SK-N-SH (cell line): ENCODE measurements around the gene BAHCC1. TPM values are rescaled to one million over a fixed set of nuclear protein-coding genes. Genes with fewer than 3 reads are reported as not detected.

ENCODE experiments used
- CTCF ChIA-PET: fragments of 300-600, 350-600 bp; formaldehyde crosslinking; extraction: SDS; loops from one replicate; lab custom pipeline; 2021; lab: Yijun Ruan, JAX
- POLR2A ChIA-PET: fragments of 350-600 bp; sonication (Branson Sonifier 250); formaldehyde crosslinking; extraction: SDS; loops from one replicate; lab custom pipeline; 2020; ENCODE audit warnings: antibody characterized with exemption, inconsistent platforms; lab: Yijun Ruan, JAX
- DNase-seq: peaks from one replicate; pipeline ENCODE4 v3.0.0; 2012
- H2AFZ ChIP-seq: fragments of 200-600 bp; sonication (generic); 2 replicates; pipeline ENCODE4 v1.8.1; 2016; ENCODE audit warnings: antibody characterized with exemption, mild to moderate bottlenecking, low read depth
- H3F3A ChIP-seq: fragments of 200-600 bp; sonication (generic); replicated peaks from 2 replicates; pipeline ENCODE3; 2016; ENCODE audit warnings: antibody characterized with exemption, mild to moderate bottlenecking; ENCODE audit not compliant: insufficient read depth
- H3K27ac ChIP-seq, 2 experiments: fragments of 200-500 bp in 1 of 2; fragments of 200-600 bp in 1 of 2; sonication (Bioruptor generic) in 1 of 2; sonication (generic), shearing (Covaris generic) in 1 of 2; 2 replicates each; pipeline versions ENCODE4 v1.5.1 to v1.6.1; 2014 to 2016; ENCODE audit warnings: low read depth in 2 of 2, inconsistent platforms in 1 of 2, low read length in 1 of 2, mild to moderate bottlenecking in 1 of 2, mixed read lengths in 1 of 2
- H3K27me3 ChIP-seq: fragments of 200-600 bp; sonication (generic), shearing (Covaris generic); 2 replicates; pipeline ENCODE4 v1.6.1; 2016; ENCODE audit warnings: mixed run types; ENCODE audit not compliant: insufficient read depth
- H3K36me3 ChIP-seq, 2 experiments: fragments of 200-500 bp in 1 of 2; fragments of 200-600 bp in 1 of 2; sonication (Bioruptor generic) in 1 of 2; sonication (generic) in 1 of 2; replicated peaks in 1 of 2; 2 replicates each; pipeline versions ENCODE3 to v1.5.1; 2014 to 2016; ENCODE audit warnings: low read length in 1 of 2, mild to moderate bottlenecking in 1 of 2; ENCODE audit not compliant: insufficient read depth in 2 of 2, control insufficient read depth in 1 of 2
- H3K4me1 ChIP-seq, 2 experiments: fragments of 200-500 bp in 1 of 2; fragments of 200-600 bp in 1 of 2; sonication (Bioruptor generic) in 1 of 2; sonication (generic), shearing (Covaris generic) in 1 of 2; 2 replicates each; pipeline versions ENCODE4 v1.5.1 to v1.6.1; 2014 to 2016; ENCODE audit warnings: low read depth in 1 of 2, low read length in 1 of 2, mixed run types in 1 of 2; ENCODE audit not compliant: insufficient read depth in 2 of 2, control insufficient read depth in 1 of 2
- H3K4me2 ChIP-seq: fragments of 200-600 bp; sonication (generic), shearing (Covaris generic); 2 replicates; pipeline ENCODE4 v1.6.1; 2017; ENCODE audit warnings: mixed run types
- H3K4me3 ChIP-seq, 2 experiments: fragments of 200-500 bp in 1 of 2; fragments of 200-600 bp in 1 of 2; sonication (Bioruptor generic) in 1 of 2; sonication (generic), shearing (Covaris generic) in 1 of 2; 2 replicates each; pipeline versions ENCODE4 v1.5.1 to v1.8.1; 2014 to 2016; ENCODE audit warnings: low read depth in 2 of 2, inconsistent platforms in 1 of 2, low read length in 1 of 2, mild to moderate bottlenecking in 1 of 2, mixed read lengths in 1 of 2, moderate library complexity in 1 of 2
- H3K79me2 ChIP-seq: fragments of 200-600 bp; sonication (generic); 2 replicates; pipeline ENCODE4 v1.8.1; 2017; ENCODE audit warnings: mild to moderate bottlenecking; ENCODE audit not compliant: insufficient read depth
- H3K9ac ChIP-seq: fragments of 200-600 bp; sonication (generic); 2 replicates; pipeline ENCODE4 v1.6.1; 2017; ENCODE audit warnings: mixed run types
- H3K9me2 ChIP-seq: fragments of 200-600 bp; sonication (generic); 2 replicates; pipeline ENCODE4 v1.6.1; 2017; ENCODE audit warnings: mixed run types
- H3K9me3 ChIP-seq: fragments of 200-600 bp; sonication (generic); 2 replicates; pipeline ENCODE4 v1.6.1; 2017; ENCODE audit warnings: mixed run types, mild to moderate bottlenecking, moderate library complexity
- H4K20me1 ChIP-seq: fragments of 200-600 bp; sonication (generic); 2 replicates; pipeline ENCODE4 v1.6.1; 2017; ENCODE audit warnings: mild to moderate bottlenecking, mixed run types; ENCODE audit not compliant: insufficient read depth
- CHD2 ChIP-seq: fragments of 150-350 bp; IDR thresholded peaks from 2 replicates; pipeline ENCODE4 v1.6.1; 2018; ENCODE audit warnings: low read length; ENCODE audit not compliant: partially characterized antibody
- FOXM1 ChIP-seq: IDR thresholded peaks from 2 replicates; pipeline ENCODE4 v1.4.0; 2012; ENCODE audit warnings: low read depth, mild to moderate bottlenecking
- GABPA ChIP-seq: IDR thresholded peaks from 2 replicates; pipeline ENCODE4 v1.4.0; 2012; ENCODE audit warnings: low read depth, mild to moderate bottlenecking
- JUND ChIP-seq: IDR thresholded peaks from 2 replicates; pipeline ENCODE4 v1.4.0; 2012
- NFIC ChIP-seq: IDR thresholded peaks from 2 replicates; pipeline ENCODE4 v1.4.0; 2012; ENCODE audit warnings: borderline replicate concordance
- PBX3 ChIP-seq: IDR thresholded peaks from 2 replicates; pipeline ENCODE4; 2012
- REST ChIP-seq: IDR thresholded peaks from 2 replicates; pipeline ENCODE4 v1.6.1; 2012; ENCODE audit warnings: mild to moderate bottlenecking, low read depth, low read length, moderate library complexity
- SIN3A ChIP-seq: IDR thresholded peaks from 2 replicates; pipeline ENCODE4 v1.6.1; 2012; ENCODE audit warnings: low read depth, mild to moderate bottlenecking, low read length, moderate library complexity, borderline replicate concordance
- USF1 ChIP-seq: IDR thresholded peaks from 2 replicates; pipeline ENCODE4 v1.4.0; 2012; ENCODE audit warnings: low read depth, borderline replicate concordance
- USF2 ChIP-seq: fragments of 150-350 bp; IDR thresholded peaks from 2 replicates; pipeline ENCODE4 v1.6.1; 2017; ENCODE audit warnings: antibody characterized with exemption, low read length, low read depth, borderline replicate concordance
- polyA plus RNA-seq, 3 experiments: library from polyadenylated mRNA; depleted of rRNA; stranded (reverse); fragments of >200 nt; gene quantifications; 2 replicates each; pipeline ENCODE4 v1.2.3, GENCODE V29; 2012

The BAHCC1 gene
- polyA plus RNA-seq, 1 of the 3 experiments (the other 2 are of a cell fraction): 6.4 TPM

- TF ChIP-seq REST (no peak), JUND (no peak), GABPA (no peak), CHD2 (no peak)
- TF ChIP-seq, all 33 proteins: peak for 0
Observed at GRCh38 chr17:81502471-81503017, 107.3 kb downstream of the BAHCC1 start (continued).

- ChIA-PET POLR2A (no interaction called here), CTCF (interaction anchor here (1.5 to 1.6 kb wide), 2 partner anchors 11 to 98 kb away, joined by 4 to 5 read pairs; no protein-coding TSS in a partner anchor)
- Histone ChIP-seq H4K20me1 (peaks cover 25% of the 10 kb centered on the region), H3K79me2 (peaks cover 8% of the 10 kb centered on the region), H3K27me3 (no peaks in the 10 kb centered on the region), H3K4me2 (no peak overlapping the region), H3F3A (peaks cover 44% of the 10 kb centered on the region), H3K4me1 (no peaks in the 10 kb centered on the region), H3K9me3 (no peaks in the 10 kb centered on the region), H3K9me2 (no peaks in the 10 kb centered on the region), H3K36me3 (peaks cover 0 to 7% of the 10 kb centered on the region in 2 experiments), H3K9ac (no peak overlapping the region), H3K4me3 (no peak overlapping the region), H3K27ac (no peak overlapping the region), H2AFZ (no peak overlapping the region)
- DNase-seq: no peak
- TF ChIP-seq FOXM1: no peak
- TF ChIP-seq USF1: no peak
- TF ChIP-seq SIN3A: no peak
- no peak for TF ChIP-seq PBX3
- no peak for TF ChIP-seq NFIC
- no peak for TF ChIP-seq REST
- no peak for TF ChIP-seq USF2
Observed at GRCh38 chr17:81503619-81504018, 108.4 kb downstream of the BAHCC1 start.
